HL-60 (cell line): ENCODE results near the gene AOPEP.

Experiments used
- DNase-seq, 2 experiments: peaks; one replicate each; pipeline ENCODE4 v3.0.0-alpha.2; 2010 to 2020; ENCODE audit warnings: low read depth in 1 of 2, low spot score in 1 of 2
- H3K27ac ChIP-seq: fragments of 250-450 bp; sonication (Bioruptor Pico); replicated peaks from 2 replicates; pipeline ENCODE4 v1.5.1; 2020; ENCODE audit warnings: mild to moderate bottlenecking, moderate library complexity
- H3K27me3 ChIP-seq: fragments of 250-450 bp; sonication (Bioruptor Pico); 2 replicates; pipeline ENCODE4 v1.5.1; 2021; ENCODE audit warnings: mild to moderate bottlenecking, moderate library complexity; ENCODE audit not compliant: insufficient read depth, poor library complexity, severe bottlenecking
- H3K4me3 ChIP-seq: replicated peaks from 2 replicates; pipeline ENCODE4 v1.5.1; 2011; ENCODE audit warnings: mild to moderate bottlenecking, control low read depth, low read length; ENCODE audit not compliant: insufficient read depth
- GABPA ChIP-seq: IDR thresholded peaks from 2 replicates; pipeline ENCODE4 v1.6.1; 2012; ENCODE audit warnings: low read depth
- POLR2AphosphoS5 ChIP-seq: IDR thresholded peaks from 2 replicates; pipeline ENCODE4 v1.6.1; 2012; ENCODE audit warnings: low read depth
- SPI1 ChIP-seq: IDR thresholded peaks from 2 replicates; pipeline ENCODE4 v1.6.1; 2012; ENCODE audit warnings: low read depth, mild to moderate bottlenecking, borderline replicate concordance
- TF ChIP-seq, protein P1 (sequence below): IDR thresholded peaks from one replicate; pipeline ENCODE4 v1.5.1; 2011; ENCODE audit warnings: low read length, control low read depth, inconsistent platforms; ENCODE audit not compliant: insufficient read depth
- TF ChIP-seq, protein P2 (sequence below): IDR thresholded peaks from 2 replicates; pipeline ENCODE4 v1.6.1; 2012; ENCODE audit warnings: low read depth; ENCODE audit not compliant: insufficient replicate concordance

The AOPEP gene

DNA sequence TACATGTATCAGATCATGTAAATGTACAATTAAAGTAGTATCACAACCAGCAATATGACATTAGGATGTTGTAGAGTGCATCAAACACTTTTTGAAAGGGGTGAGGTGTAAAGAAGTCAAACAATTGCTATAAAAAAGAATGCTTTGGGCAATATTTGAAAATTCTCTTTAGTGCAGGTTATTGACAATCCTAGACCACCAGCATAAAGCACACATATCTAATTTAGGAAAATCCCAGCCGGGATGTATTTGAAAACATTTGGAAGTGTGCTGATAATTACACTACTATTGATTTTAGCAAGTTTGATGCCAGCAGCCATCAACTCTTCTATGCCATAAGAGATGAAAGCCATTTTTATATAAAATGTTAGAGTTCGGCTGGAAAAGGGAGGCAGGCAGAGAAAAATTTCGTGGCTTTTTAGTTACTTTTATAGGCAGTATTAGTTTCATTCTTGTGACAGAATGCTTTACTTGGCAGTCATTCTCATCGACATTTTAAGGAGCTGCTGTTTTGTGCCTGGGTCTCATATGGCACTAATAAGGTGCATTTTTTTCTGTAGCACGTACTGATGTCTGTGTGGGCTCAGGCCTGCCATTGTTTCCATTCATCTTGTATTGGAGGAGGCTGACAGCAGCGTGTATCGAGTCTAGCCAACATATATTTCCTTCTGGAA lies 285.7 kb downstream of the AOPEP start:
- H3K27me3 ChIP-seq: no peaks in the 10 kb centered on the region
- no peak overlapping the region for H3K4me3 ChIP-seq
- DNase-seq: no peak
- no peak overlapping the region for H3K27ac ChIP-seq
- TF ChIP-seq, protein P1, sequence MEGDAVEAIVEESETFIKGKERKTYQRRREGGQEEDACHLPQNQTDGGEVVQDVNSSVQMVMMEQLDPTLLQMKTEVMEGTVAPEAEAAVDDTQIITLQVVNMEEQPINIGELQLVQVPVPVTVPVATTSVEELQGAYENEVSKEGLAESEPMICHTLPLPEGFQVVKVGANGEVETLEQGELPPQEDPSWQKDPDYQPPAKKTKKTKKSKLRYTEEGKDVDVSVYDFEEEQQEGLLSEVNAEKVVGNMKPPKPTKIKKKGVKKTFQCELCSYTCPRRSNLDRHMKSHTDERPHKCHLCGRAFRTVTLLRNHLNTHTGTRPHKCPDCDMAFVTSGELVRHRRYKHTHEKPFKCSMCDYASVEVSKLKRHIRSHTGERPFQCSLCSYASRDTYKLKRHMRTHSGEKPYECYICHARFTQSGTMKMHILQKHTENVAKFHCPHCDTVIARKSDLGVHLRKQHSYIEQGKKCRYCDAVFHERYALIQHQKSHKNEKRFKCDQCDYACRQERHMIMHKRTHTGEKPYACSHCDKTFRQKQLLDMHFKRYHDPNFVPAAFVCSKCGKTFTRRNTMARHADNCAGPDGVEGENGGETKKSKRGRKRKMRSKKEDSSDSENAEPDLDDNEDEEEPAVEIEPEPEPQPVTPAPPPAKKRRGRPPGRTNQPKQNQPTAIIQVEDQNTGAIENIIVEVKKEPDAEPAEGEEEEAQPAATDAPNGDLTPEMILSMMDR: no peak
- no peak for TF ChIP-seq POLR2AphosphoS5
- TF ChIP-seq, protein P2, sequence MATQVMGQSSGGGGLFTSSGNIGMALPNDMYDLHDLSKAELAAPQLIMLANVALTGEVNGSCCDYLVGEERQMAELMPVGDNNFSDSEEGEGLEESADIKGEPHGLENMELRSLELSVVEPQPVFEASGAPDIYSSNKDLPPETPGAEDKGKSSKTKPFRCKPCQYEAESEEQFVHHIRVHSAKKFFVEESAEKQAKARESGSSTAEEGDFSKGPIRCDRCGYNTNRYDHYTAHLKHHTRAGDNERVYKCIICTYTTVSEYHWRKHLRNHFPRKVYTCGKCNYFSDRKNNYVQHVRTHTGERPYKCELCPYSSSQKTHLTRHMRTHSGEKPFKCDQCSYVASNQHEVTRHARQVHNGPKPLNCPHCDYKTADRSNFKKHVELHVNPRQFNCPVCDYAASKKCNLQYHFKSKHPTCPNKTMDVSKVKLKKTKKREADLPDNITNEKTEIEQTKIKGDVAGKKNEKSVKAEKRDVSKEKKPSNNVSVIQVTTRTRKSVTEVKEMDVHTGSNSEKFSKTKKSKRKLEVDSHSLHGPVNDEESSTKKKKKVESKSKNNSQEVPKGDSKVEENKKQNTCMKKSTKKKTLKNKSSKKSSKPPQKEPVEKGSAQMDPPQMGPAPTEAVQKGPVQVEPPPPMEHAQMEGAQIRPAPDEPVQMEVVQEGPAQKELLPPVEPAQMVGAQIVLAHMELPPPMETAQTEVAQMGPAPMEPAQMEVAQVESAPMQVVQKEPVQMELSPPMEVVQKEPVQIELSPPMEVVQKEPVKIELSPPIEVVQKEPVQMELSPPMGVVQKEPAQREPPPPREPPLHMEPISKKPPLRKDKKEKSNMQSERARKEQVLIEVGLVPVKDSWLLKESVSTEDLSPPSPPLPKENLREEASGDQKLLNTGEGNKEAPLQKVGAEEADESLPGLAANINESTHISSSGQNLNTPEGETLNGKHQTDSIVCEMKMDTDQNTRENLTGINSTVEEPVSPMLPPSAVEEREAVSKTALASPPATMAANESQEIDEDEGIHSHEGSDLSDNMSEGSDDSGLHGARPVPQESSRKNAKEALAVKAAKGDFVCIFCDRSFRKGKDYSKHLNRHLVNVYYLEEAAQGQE: no peak
- TF ChIP-seq GABPA: no peak
- no peak for TF ChIP-seq SPI1

DNA sequence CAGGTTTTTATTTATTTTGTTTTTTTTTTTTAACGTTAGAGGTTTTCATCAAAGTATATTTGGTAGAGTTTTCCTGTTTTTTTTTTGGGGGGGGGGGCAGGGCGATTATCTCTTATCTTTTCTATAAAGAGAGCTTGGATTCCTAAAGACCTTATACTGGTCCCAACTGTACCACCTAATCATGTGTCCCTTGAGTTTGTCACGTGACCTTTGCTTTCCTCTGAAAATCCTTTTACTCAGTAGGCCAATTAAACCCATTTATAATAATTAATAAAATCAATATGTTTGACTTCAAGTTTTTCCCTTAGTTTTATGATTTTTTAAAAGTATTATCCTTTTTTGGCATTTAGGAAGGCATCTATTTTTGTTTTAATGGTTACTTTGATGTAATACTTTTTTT lies 286.4 kb downstream of the AOPEP start:
- TF ChIP-seq SPI1 (no peak), GABPA (no peak), POLR2AphosphoS5 (no peak)
- TF ChIP-seq, protein P1: no peak
- TF ChIP-seq, protein P2: no peak

DNA sequence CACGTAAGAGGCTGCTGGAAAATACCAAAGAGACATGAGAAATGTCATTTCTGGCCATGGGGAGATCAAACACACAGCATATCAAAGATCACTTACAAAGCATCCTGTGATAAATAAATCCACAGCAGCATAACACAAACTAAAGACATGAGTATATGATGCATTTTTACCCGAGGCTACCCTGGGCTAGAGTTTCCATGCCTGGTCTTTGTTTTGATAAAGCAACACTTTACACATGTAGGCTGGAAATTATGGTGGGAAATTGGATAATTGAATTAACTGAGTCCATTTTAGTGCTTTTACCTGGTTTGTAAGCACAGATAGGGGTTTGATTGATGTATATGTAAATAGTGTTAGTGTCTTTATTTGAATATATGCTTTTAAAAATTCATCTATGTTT lies 288.4 kb downstream of the AOPEP start:
- no peak for TF ChIP-seq GABPA
- no peak for TF ChIP-seq SPI1
- TF ChIP-seq POLR2AphosphoS5: no peak
- TF ChIP-seq, protein P2: no peak
- TF ChIP-seq, protein P1: no peak
- Histone ChIP-seq H3K27ac (no peak overlapping the region), H3K27me3 (no peaks in the 10 kb centered on the region), H3K4me3 (no peak overlapping the region)
- no peak for DNase-seq

More for the DNA sequence above, 286.4 kb downstream of the AOPEP start:
- no peak for DNase-seq
- H3K4me3 ChIP-seq: no peak overlapping the region
- no peak overlapping the region for H3K27ac ChIP-seq
- no peaks in the 10 kb centered on the region for H3K27me3 ChIP-seq
